Neural cell (in vitro differentiated cells): Measurements from ENCODE around the gene ZNF428. TPM values are rescaled to one million over a fixed set of nuclear protein-coding genes. Genes with fewer than 3 reads are reported as not detected.

Experiments
- H2AFZ ChIP-seq: fragments of 200-600, 300-800 bp; sonication (generic), shearing (Covaris generic); 2 replicates; pipeline ENCODE4 v1.6.0; 2014; ENCODE audit warnings: low read depth, mild to moderate bottlenecking, antibody characterized with exemption, low read length, moderate library complexity
- H3F3A ChIP-seq: fragments of 200-600 bp; shearing (Covaris generic); 2 replicates; pipeline ENCODE4 v1.6.1; 2016; ENCODE audit warnings: mild to moderate bottlenecking, moderate library complexity, mixed read lengths, antibody characterized with exemption, low read length; ENCODE audit not compliant: insufficient read depth, poor library complexity, severe bottlenecking
- H3K27ac ChIP-seq: fragments of 200-600, 300-800 bp; sonication (generic), shearing (Covaris generic); 2 replicates; pipeline ENCODE4 v1.5.1; 2014; ENCODE audit warnings: mild to moderate bottlenecking, low read length, moderate library complexity
- H3K27me3 ChIP-seq: fragments of 300-800, 200-600 bp; sonication (generic), shearing (Covaris generic); 2 replicates; pipeline ENCODE4 v1.6.0; 2014; ENCODE audit warnings: mild to moderate bottlenecking, low read depth, low read length, moderate library complexity; ENCODE audit not compliant: insufficient read depth
- H3K36me3 ChIP-seq: fragments of 300-800, 200-600 bp; sonication (generic), shearing (Covaris generic); 2 replicates; pipeline ENCODE4 v1.5.1; 2014; ENCODE audit warnings: mild to moderate bottlenecking, antibody characterized with exemption, low read length, moderate library complexity; ENCODE audit not compliant: insufficient read depth
- H3K4me2 ChIP-seq: fragments of 300-800, 200-600 bp; sonication (generic), shearing (Covaris generic); 2 replicates; pipeline ENCODE4 v1.6.0; 2014; ENCODE audit warnings: mild to moderate bottlenecking, low read length
- H3K4me3 ChIP-seq: fragments of 300-800, 200-600 bp; sonication (generic), shearing (Covaris generic); 2 replicates; pipeline ENCODE4 v1.5.1; 2014; ENCODE audit warnings: mild to moderate bottlenecking, low read length, moderate library complexity
- H3K79me2 ChIP-seq: fragments of 200-600 bp; shearing (Covaris generic); replicated peaks from 2 replicates; pipeline ENCODE4 v1.6.0; 2014; ENCODE audit warnings: mild to moderate bottlenecking, low read length, moderate library complexity; ENCODE audit not compliant: insufficient read depth
- H3K9ac ChIP-seq: fragments of 300-800, 200-600 bp; sonication (generic), shearing (Covaris generic); 2 replicates; pipeline ENCODE4 v1.6.1; 2016; ENCODE audit warnings: mild to moderate bottlenecking, low read length, mixed read lengths
- H3K9me2 ChIP-seq: fragments of 200-600 bp; shearing (Covaris generic); 2 replicates; pipeline ENCODE4 v1.6.1; 2016; ENCODE audit warnings: mild to moderate bottlenecking, low read length, mixed read lengths; ENCODE audit not compliant: insufficient read depth
- H3K9me3 ChIP-seq: fragments of 200-600, 300-800 bp; sonication (generic), shearing (Covaris generic); 2 replicates; pipeline ENCODE4 v1.6.1; 2016; ENCODE audit warnings: mild to moderate bottlenecking, mixed run types, low read length, moderate library complexity, mixed read lengths
- H4K20me1 ChIP-seq: fragments of 200-600 bp; shearing (Covaris generic); 2 replicates; pipeline ENCODE4 v1.6.1; 2016; ENCODE audit warnings: mild to moderate bottlenecking, mixed run types; ENCODE audit not compliant: insufficient read depth
- EP300 ChIP-seq: fragments of 450-650 bp; conservative IDR thresholded peaks from 2 replicates; pipeline ENCODE4 v1.6.1; 2014; ENCODE audit warnings: antibody characterized with exemption, mild to moderate bottlenecking, moderate library complexity; ENCODE audit not compliant: poor library complexity, severe bottlenecking
- EZH2 ChIP-seq: fragments of 200-600, 300-800 bp; shearing (Covaris generic), sonication (generic); IDR thresholded peaks from 2 replicates; pipeline ENCODE4 v1.6.1; 2014; ENCODE audit warnings: antibody characterized with exemption, low read length, borderline replicate concordance, mild to moderate bottlenecking; ENCODE audit not compliant: insufficient read depth, poor library complexity, severe bottlenecking
- MXI1 ChIP-seq: fragments of 450-650 bp; conservative IDR thresholded peaks from 2 replicates; pipeline ENCODE4 v1.6.1; 2014; ENCODE audit warnings: antibody characterized with exemption, mild to moderate bottlenecking; ENCODE audit not compliant: poor library complexity, severe bottlenecking
- POLR2AphosphoS5 ChIP-seq: IDR thresholded peaks from 2 replicates; pipeline ENCODE4 v1.6.1; 2012
- RAD21 ChIP-seq: fragments of 450-650 bp; conservative IDR thresholded peaks from 2 replicates; pipeline ENCODE4 v1.6.1; 2014; ENCODE audit warnings: antibody characterized with exemption, mild to moderate bottlenecking, moderate library complexity
- REST ChIP-seq: IDR thresholded peaks from 2 replicates; pipeline ENCODE4 v1.6.1; 2012; ENCODE audit warnings: borderline replicate concordance
- SMC3 ChIP-seq: fragments of 450-650 bp; conservative IDR thresholded peaks from 2 replicates; pipeline ENCODE4 v1.6.1; 2014; ENCODE audit warnings: antibody characterized with exemption, mild to moderate bottlenecking, moderate library complexity; ENCODE audit not compliant: poor library complexity
- TAF1 ChIP-seq: IDR thresholded peaks from 2 replicates; pipeline ENCODE4 v1.6.1; 2012; ENCODE audit warnings: low read depth
- polyA plus RNA-seq: library from polyadenylated mRNA; depleted of rRNA; stranded (reverse); fragments of >200 nt; gene quantifications from 2 replicates; pipeline ENCODE4 v1.2.3, GENCODE V29; 2014
- TF ChIP-seq, protein P1 (sequence below): fragments of 450-650 bp; IDR thresholded peaks from 2 replicates; pipeline ENCODE4 v1.5.1; 2014; ENCODE audit warnings: antibody characterized with exemption, mild to moderate bottlenecking, moderate library complexity; ENCODE audit not compliant: poor library complexity, severe bottlenecking

Gene ZNF428
- polyA plus RNA-seq, 1 donor from 2014 or later, result 1,008 TPM

DNA sequence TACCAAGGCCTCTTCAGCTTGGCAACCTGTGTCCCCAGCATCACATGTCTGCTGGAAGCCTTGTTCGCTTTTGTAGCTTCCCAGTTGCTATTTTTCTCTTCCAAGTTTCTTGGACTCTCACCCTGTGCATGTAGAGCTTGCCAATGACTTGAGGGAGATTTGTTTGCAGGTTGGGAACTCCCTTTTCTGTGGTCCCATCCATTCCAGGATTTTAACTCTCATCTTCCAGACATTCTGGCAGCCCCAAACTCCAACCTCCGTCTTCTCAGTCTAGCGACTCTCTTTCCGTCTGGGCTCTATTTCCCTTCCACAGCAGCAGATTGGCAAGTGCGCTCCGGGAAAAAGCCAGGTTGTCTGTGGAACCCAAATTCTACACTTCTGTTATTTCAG is 41.5 kb upstream of the ZNF428 start:
- TF ChIP-seq EP300, result no peak
- TF ChIP-seq SMC3, result no peak
- TF ChIP-seq, protein P1, sequence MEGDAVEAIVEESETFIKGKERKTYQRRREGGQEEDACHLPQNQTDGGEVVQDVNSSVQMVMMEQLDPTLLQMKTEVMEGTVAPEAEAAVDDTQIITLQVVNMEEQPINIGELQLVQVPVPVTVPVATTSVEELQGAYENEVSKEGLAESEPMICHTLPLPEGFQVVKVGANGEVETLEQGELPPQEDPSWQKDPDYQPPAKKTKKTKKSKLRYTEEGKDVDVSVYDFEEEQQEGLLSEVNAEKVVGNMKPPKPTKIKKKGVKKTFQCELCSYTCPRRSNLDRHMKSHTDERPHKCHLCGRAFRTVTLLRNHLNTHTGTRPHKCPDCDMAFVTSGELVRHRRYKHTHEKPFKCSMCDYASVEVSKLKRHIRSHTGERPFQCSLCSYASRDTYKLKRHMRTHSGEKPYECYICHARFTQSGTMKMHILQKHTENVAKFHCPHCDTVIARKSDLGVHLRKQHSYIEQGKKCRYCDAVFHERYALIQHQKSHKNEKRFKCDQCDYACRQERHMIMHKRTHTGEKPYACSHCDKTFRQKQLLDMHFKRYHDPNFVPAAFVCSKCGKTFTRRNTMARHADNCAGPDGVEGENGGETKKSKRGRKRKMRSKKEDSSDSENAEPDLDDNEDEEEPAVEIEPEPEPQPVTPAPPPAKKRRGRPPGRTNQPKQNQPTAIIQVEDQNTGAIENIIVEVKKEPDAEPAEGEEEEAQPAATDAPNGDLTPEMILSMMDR, result no peak
- TF ChIP-seq REST, result no peak
- no peak for TF ChIP-seq POLR2AphosphoS5
- no peak for TF ChIP-seq EZH2
- TF ChIP-seq TAF1, result no peak
- no peak for TF ChIP-seq RAD21
- no peak for TF ChIP-seq MXI1
- Histone ChIP-seq H3K4me2 (no peak overlapping the region), H3K79me2 (no peaks in the 10 kb centered on the region), H3K27ac (no peak overlapping the region), H3K9ac (no peak overlapping the region), H3K9me2 (no peaks in the 10 kb centered on the region), H2AFZ (no peak overlapping the region), H3K27me3 (no peaks in the 10 kb centered on the region), H3F3A (no peaks in the 10 kb centered on the region), H3K9me3 (no peaks in the 10 kb centered on the region), H4K20me1 (no peaks in the 10 kb centered on the region), H3K36me3 (no peaks in the 10 kb centered on the region), H3K4me3 (no peak overlapping the region)

DNA sequence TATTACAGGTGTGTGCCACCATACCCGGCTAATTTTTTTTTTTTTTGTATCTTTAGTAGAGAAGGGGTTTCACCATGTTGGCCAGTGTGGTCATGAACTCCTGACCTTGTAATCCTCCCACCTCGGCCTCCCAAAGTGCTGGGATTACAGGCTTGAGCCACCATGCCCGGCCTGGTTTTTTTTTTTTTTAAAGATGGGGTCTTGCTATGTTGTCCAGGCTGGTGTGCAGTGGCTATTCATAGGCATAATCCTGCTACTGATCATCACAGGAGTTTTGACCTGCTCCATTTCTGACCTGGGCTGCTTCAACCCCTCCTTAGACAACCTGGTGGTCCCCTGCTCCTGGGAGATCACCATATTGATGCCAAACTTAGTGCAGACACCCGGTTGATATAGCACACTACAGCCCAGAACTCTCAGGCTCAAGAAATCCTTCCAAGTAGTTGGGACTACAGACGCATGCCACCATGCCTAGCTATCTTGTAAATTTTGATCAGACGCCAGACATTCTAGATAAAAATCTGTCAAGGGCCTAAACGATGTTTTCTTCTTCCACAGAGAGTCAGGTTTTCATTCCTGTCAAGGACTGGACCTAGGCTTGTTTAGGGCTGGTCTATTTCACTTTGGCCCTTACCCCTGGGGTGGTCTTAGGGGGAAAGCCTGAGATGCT is 41.0 kb upstream of the ZNF428 start:
- Histone ChIP-seq H3K9me2 (no peaks in the 10 kb centered on the region), H2AFZ (no peak overlapping the region), H3K36me3 (no peaks in the 10 kb centered on the region), H3K4me2 (no peak overlapping the region), H3K27ac (no peak overlapping the region), H3K9me3 (no peaks in the 10 kb centered on the region), H3K4me3 (no peak overlapping the region), H3K79me2 (no peaks in the 10 kb centered on the region), H3F3A (no peaks in the 10 kb centered on the region), H3K9ac (no peak overlapping the region), H3K27me3 (no peaks in the 10 kb centered on the region), H4K20me1 (no peaks in the 10 kb centered on the region)
- TF ChIP-seq EZH2 (no peak), MXI1 (no peak), TAF1 (no peak), POLR2AphosphoS5 (no peak), RAD21 (no peak), REST (no peak), EP300 (no peak), SMC3 (no peak)
- TF ChIP-seq, protein P1, result no peak
